IPS DF 6.9 (cell line): ENCODE data around the gene SURF1.
"Not testable (repeated sequence)": the region's sequence is repeated elsewhere in the genome, so short reads cannot be mapped to it uniquely, and the experiment has no call there.

Source experiments
- DNase-seq: peaks from one replicate; pipeline ENCODE4 v3.0.0-alpha.2; 2013; ENCODE audit warnings: low read depth, low spot score
- H3K27ac ChIP-seq: one replicate; pipeline ENCODE4 v1.5.1; 2013; ENCODE audit warnings: low read length, control low read depth
- H3K27me3 ChIP-seq: 2 replicates; pipeline ENCODE4 v1.6.1; 2013; ENCODE audit warnings: mild to moderate bottlenecking, low read length; ENCODE audit not compliant: control insufficient read depth, insufficient read depth
- H3K36me3 ChIP-seq: 2 replicates; pipeline ENCODE4 v1.6.1; 2013; ENCODE audit warnings: low read length; ENCODE audit not compliant: control insufficient read depth, insufficient read depth
- H3K4me1 ChIP-seq: 2 replicates; pipeline ENCODE4 v1.6.1; 2013; ENCODE audit warnings: low read length; ENCODE audit not compliant: control insufficient read depth, insufficient read depth
- H3K4me3 ChIP-seq: 2 replicates; pipeline ENCODE4 v1.5.1; 2013; ENCODE audit warnings: mild to moderate bottlenecking, low read length
- H3K9me3 ChIP-seq: 2 replicates; pipeline ENCODE4 v1.6.1; 2013; ENCODE audit warnings: low read length, inconsistent platforms; ENCODE audit not compliant: control insufficient read depth, insufficient read depth
- WGBS: extraction: QIAGEN DNeasy Blood & Tissue Kit; methylation state at CpG from one replicate; pipeline ENCODE4 v1.1.7; 2013; ENCODE audit warnings: mixed read lengths, missing lambda C conversion rate; ENCODE audit not compliant: insufficient read length, insufficient coverage; 5-methylcytosine and 5-hydroxymethylcytosine counted together

Gene SURF1

GRCh38 chr9:133333566-133333965, 22.7 kb downstream of the SURF1 start:
- Histone ChIP-seq H3K27ac (no peak overlapping the region), H3K9me3 (no peaks in the 10 kb centered on the region), H3K36me3 (peaks cover 29% of the 10 kb centered on the region), H3K4me3 (no peak overlapping the region), H3K27me3 (no peaks in the 10 kb centered on the region), H3K4me1 (no peaks in the 10 kb centered on the region)
- no CpG with 5 or more reads among the region's 10 CpGs for WGBS
- no peak for DNase-seq

- Histone ChIP-seq H3K9me3 (no peaks in the 10 kb centered on the region), H3K27ac (no peak overlapping the region), H3K27me3 (no peaks in the 10 kb centered on the region), H3K4me3 (no peak overlapping the region), H3K36me3 (peaks cover 29% of the 10 kb centered on the region), H3K4me1 (no peaks in the 10 kb centered on the region)
- DNase-seq = no peak
- WGBS = no CpG with 5 or more reads among the region's 11 CpGs
These were observed 23.3 kb downstream of the SURF1 start for GRCh38 chr9:133333011-133333410.

GRCh38 chr9:133332381-133332730, 23.9 kb downstream of the SURF1 start:
- WGBS = no CpG with 5 or more reads among the region's 20 CpGs
- DNase-seq = no peak
- Histone ChIP-seq H3K4me1 (no peaks in the 10 kb centered on the region), H3K4me3 (no peak overlapping the region), H3K36me3 (peaks cover 29% of the 10 kb centered on the region), H3K9me3 (no peaks in the 10 kb centered on the region), H3K27ac (no peak overlapping the region), H3K27me3 (no peaks in the 10 kb centered on the region)

- Histone ChIP-seq H3K36me3 (peaks cover 29% of the 10 kb centered on the region), H3K4me3 (no peak overlapping the region), H3K27ac (no peak overlapping the region), H3K27me3 (no peaks in the 10 kb centered on the region), H3K9me3 (no peaks in the 10 kb centered on the region), H3K4me1 (no peaks in the 10 kb centered on the region)
- no peak for DNase-seq
- no CpG with 5 or more reads among the region's 57 CpGs for WGBS
These were observed 24.5 kb downstream of the SURF1 start for GRCh38 chr9:133331641-133332380.

DNA sequence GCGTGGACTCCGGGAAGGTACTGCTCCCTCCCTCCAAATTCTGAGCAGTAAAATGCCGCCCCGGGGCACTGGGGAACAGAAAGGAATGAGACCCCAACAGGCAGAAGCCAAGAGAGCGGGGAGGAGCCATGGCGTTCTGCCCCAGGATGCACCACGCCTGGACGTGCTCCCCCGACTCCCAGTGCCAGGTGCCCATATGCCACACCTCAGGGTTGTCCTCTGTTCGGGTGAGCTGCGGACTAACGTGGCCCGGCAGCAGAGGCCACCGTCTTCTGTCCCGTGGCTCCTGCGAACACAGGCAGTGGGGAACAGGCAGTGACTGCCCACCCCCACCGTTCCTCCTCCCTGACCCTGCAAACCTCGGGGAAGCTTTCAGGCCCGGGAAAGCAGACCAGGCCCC, 25.1 kb downstream of the SURF1 start:
- H3K4me1 ChIP-seq = no peaks in the 10 kb centered on the region
- no peaks in the 10 kb centered on the region for H3K9me3 ChIP-seq
- no peak overlapping the region for H3K4me3 ChIP-seq
- WGBS = no CpG with 5 or more reads among the region's 19 CpGs
- H3K27ac ChIP-seq = no peak overlapping the region
- H3K27me3 ChIP-seq = no peaks in the 10 kb centered on the region
- DNase-seq = no peak
- peaks cover 29% of the 10 kb centered on the region for H3K36me3 ChIP-seq

DNA sequence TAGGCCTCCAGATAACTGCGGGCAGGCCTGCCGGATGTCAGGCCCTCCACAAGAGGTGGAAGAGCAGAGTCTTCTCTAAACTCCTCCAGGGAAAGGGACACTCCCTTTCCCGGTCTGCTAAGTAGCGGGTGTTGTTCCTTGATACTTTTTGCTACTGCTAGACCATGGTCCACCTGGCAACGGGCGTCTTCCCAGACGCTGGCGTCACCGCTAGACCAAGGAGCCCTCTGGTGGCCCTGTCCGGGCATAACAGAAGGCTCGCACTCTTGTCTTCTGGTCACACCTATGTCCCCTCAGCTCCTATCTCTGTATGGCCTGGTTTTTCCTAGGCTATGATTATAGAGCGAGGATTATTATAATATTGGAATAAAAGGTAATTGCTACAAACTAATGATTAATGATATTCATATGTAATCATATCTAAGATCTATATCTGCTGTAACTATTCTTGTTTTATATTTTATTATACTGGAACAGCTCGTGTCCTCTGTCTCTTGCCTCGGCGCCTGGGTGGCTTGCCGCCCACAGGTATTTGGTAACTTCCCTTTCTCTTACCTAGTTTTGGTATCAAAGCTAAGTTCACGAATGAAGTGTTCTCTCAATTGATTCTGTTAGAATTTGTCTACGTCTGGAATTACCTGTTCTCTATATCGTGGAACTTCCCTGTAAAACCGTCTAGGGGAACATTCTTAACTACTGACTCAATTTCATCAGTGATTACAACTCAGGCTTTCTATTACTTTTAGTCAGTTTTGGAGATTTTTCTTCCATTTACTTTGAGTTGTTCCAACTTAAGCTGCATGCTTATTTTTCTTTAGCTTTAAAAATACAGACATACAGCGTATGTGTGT, 26.8 kb downstream of the SURF1 start:
- WGBS = no CpG with 5 or more reads among the region's 21 CpGs
- not testable (repeated sequence) for H3K27ac ChIP-seq, H3K9me3 ChIP-seq, H3K27me3 ChIP-seq, H3K4me3 ChIP-seq, H3K4me1 ChIP-seq, DNase-seq
- H3K36me3 ChIP-seq = peaks cover 29% of the 10 kb centered on the region

- DNase-seq = no peak
- H3K27me3 ChIP-seq = no peaks in the 10 kb centered on the region
- WGBS = no CpG with 5 or more reads among the region's 10 CpGs
- H3K4me3 ChIP-seq = no peak overlapping the region
- peaks cover 18% of the 10 kb centered on the region for H3K36me3 ChIP-seq
- H3K4me1 ChIP-seq = no peaks in the 10 kb centered on the region
- H3K9me3 ChIP-seq = no peaks in the 10 kb centered on the region
- no peak overlapping the region for H3K27ac ChIP-seq
These were observed 28.3 kb downstream of the SURF1 start for GRCh38 chr9:133327834-133328484.

GRCh38 chr9:133327021-133327420, 29.3 kb downstream of the SURF1 start:
- not testable (repeated sequence) for H3K4me1 ChIP-seq, H3K27me3 ChIP-seq, DNase-seq, H3K27ac ChIP-seq, H3K4me3 ChIP-seq, H3K9me3 ChIP-seq
- H3K36me3 ChIP-seq = peaks cover 10% of the 10 kb centered on the region
- WGBS = no CpG with 5 or more reads among the region's 6 CpGs

GRCh38 chr9:133323991-133324703, 32.1 kb downstream of the SURF1 start:
- Histone ChIP-seq H3K4me3 (no peak overlapping the region), H3K27ac (no peak overlapping the region), H3K9me3 (no peaks in the 10 kb centered on the region), H3K27me3 (no peaks in the 10 kb centered on the region), H3K4me1 (no peaks in the 10 kb centered on the region), H3K36me3 (no peaks in the 10 kb centered on the region)
- DNase-seq = no peak
- WGBS = no CpG with 5 or more reads among the region's 13 CpGs

GRCh38 chr9:133323211-133323610, 33.1 kb downstream of the SURF1 start:
- Histone ChIP-seq H3K27me3 (no peaks in the 10 kb centered on the region), H3K4me1 (no peaks in the 10 kb centered on the region), H3K9me3 (no peaks in the 10 kb centered on the region), H3K27ac (no peak overlapping the region), H3K4me3 (no peak overlapping the region), H3K36me3 (no peaks in the 10 kb centered on the region)
- WGBS = no CpG with 5 or more reads among the region's 10 CpGs
- no peak for DNase-seq
